Peyer's patch (tissue), 4 donors: ENCODE results near the gene LILRB3.

Experiments used
- CTCF ChIP-seq, 6 experiments: fragments of 450-650 bp in 4 of 6; fragments of 200-600 bp in 2 of 6; sonication (generic) in 1 of 6; IDR thresholded peaks; one replicate each; pipeline ENCODE4 v1.5.1; 2017 to 2019; ENCODE audit warnings: antibody characterized with exemption in 6 of 6, mild to moderate bottlenecking in 3 of 6, moderate library complexity in 1 of 6
- POLR2A ChIP-seq, 2 donors: fragments of 450-650 bp; IDR thresholded peaks; one replicate each; pipeline ENCODE4 v1.5.1; 2017; ENCODE audit warnings: antibody characterized with exemption in 2 of 2, mild to moderate bottlenecking in 2 of 2, moderate library complexity in 2 of 2

GRCh38 chr19:54257116-54257480, 34.3 kb upstream of the LILRB3 start, which contains the start of gene LILRB5:
- TF ChIP-seq CTCF (IDR thresholded peaks at IDR 0.05) (no peak), POLR2A (IDR thresholded peaks at IDR 0.05) (no peak)
